K562 (cell line): ENCODE measurements around the gene TTC9C. TPM values are rescaled to one million over a fixed set of nuclear protein-coding genes. Genes with fewer than 3 reads are reported as not detected.

Source experiments
- ATAC-seq: fragments of 200-7000 bp; cut with Tn5 transposase; 3 replicates; pipeline ENCODE4 v1.9.1; 2020; ENCODE audit warnings: moderate library complexity
- BruUV-seq: library from RNA; stranded (reverse); fragments of 400-500 nt; replicated peaks from 2 replicates; lab custom pipeline; 2021; lab: Mats Ljungman, UMichigan
- CTCF ChIA-PET: fragments of 300-600 bp; formaldehyde crosslinking; extraction: SDS; loops from one replicate; lab custom pipeline; 2021; ENCODE audit warnings: low intra/inter-chr PET ratio; lab: Yijun Ruan, JAX
- POLR2A ChIA-PET: fragments of 300-600, 350-650 bp; sonication (Branson Sonifier 250); formaldehyde crosslinking; extraction: SDS; loops from one replicate; lab custom pipeline; 2021; ENCODE audit warnings: antibody characterized with exemption, inconsistent platforms; lab: Yijun Ruan, JAX
- DNase-seq, 4 experiments: peaks; one replicate each; pipeline versions ENCODE4 v3.0.0 to v3.0.0-alpha.2; 2011 to 2018; ENCODE audit warnings: low spot score in 3 of 4, mixed read lengths in 3 of 4; ENCODE audit errors: extremely low read depth in 1 of 4
- FAIRE-seq: peaks from 2 replicates; lab custom pipeline; 2011; peaks lifted over from hg19 to GRCh38; lab: Jason Lieb, UNC
- H2AFZ ChIP-seq: 2 replicates; pipeline ENCODE4 v1.6.0; 2011; ENCODE audit warnings: low read depth, low read length, control low read depth, inconsistent platforms
- H3K27ac ChIP-seq: fragments of 200-600 bp; 3 replicates; pipeline ENCODE4 v1.8.0; 2011; ENCODE audit warnings: low read depth, mild to moderate bottlenecking, control low read depth, inconsistent platforms, low read length, moderate library complexity, mixed read lengths; ENCODE audit errors: extremely low read depth
- H3K27me3 ChIP-seq, 2 experiments: fragments of 300-600 bp in 1 of 2; 2 replicates in 1 of 2; 3 replicates in 1 of 2; pipeline versions ENCODE4 v1.6.0 to v1.8.0; 2011; ENCODE audit warnings: inconsistent platforms in 2 of 2, low read length in 2 of 2, mild to moderate bottlenecking in 1 of 2, mixed read lengths in 1 of 2, moderate library complexity in 1 of 2; ENCODE audit not compliant: control insufficient read depth in 2 of 2, insufficient read depth in 2 of 2
- H3K36me3 ChIP-seq: fragments of 300-600 bp; 3 replicates; pipeline ENCODE4 v1.8.0; 2011; ENCODE audit warnings: mild to moderate bottlenecking, low read length, inconsistent platforms; ENCODE audit not compliant: control insufficient read depth, insufficient read depth
- H3K4me1 ChIP-seq, 2 experiments: fragments of 200-600 bp in 1 of 2; replicated peaks in 1 of 2; 2 replicates in 1 of 2; 3 replicates in 1 of 2; pipeline versions ENCODE4 v1.5.1 to v1.8.0; 2011; ENCODE audit warnings: inconsistent platforms in 2 of 2, low read length in 2 of 2, mild to moderate bottlenecking in 1 of 2, mixed read lengths in 1 of 2, moderate library complexity in 1 of 2; ENCODE audit not compliant: control insufficient read depth in 2 of 2, insufficient read depth in 2 of 2
- H3K4me2 ChIP-seq: 2 replicates; pipeline ENCODE4 v1.6.1; 2011; ENCODE audit warnings: low read length, control low read depth, inconsistent platforms, mixed read lengths; ENCODE audit not compliant: insufficient read depth
- H3K4me3 ChIP-seq: fragments of 200-600 bp; sonication (generic), shearing (Covaris generic); 2 replicates; pipeline ENCODE4 v1.5.1; 2016; ENCODE audit warnings: control low read depth, inconsistent platforms
- H3K79me2 ChIP-seq: fragments of 200-600 bp; 3 replicates; pipeline ENCODE4 v1.8.0; 2011; ENCODE audit warnings: low read length, inconsistent platforms; ENCODE audit not compliant: control insufficient read depth, insufficient read depth
- H3K9ac ChIP-seq, 2 experiments: 2 replicates each; pipeline versions ENCODE4 v1.6.0 to v1.6.1; 2011; ENCODE audit warnings: low read depth in 2 of 2, low read length in 2 of 2, control low read depth in 1 of 2, inconsistent platforms in 1 of 2, mild to moderate bottlenecking in 1 of 2, mixed read lengths in 1 of 2; ENCODE audit not compliant: insufficient read depth in 1 of 2
- H3K9me1 ChIP-seq: one replicate; pipeline ENCODE4 v1.6.0; 2011; ENCODE audit warnings: inconsistent platforms, mild to moderate bottlenecking, low read length, moderate library complexity; ENCODE audit not compliant: control insufficient read depth, insufficient read depth
- H3K9me3 ChIP-seq: replicated peaks from 2 replicates; pipeline ENCODE4 v1.5.1; 2011; ENCODE audit warnings: low read depth, low read length, inconsistent platforms; ENCODE audit not compliant: control insufficient read depth, insufficient read depth
- H4K20me1 ChIP-seq: replicated peaks from 2 replicates; pipeline ENCODE4 v1.6.1; 2011; ENCODE audit warnings: low read length, inconsistent platforms, mixed read lengths; ENCODE audit not compliant: control insufficient read depth, insufficient read depth
- ETS2 ChIP-seq: IDR thresholded peaks from 2 replicates; pipeline ENCODE4 v1.6.1; 2016; ENCODE audit warnings: borderline replicate concordance, missing genetic modification characterization, mild to moderate bottlenecking, moderate library complexity, missing compliant biosample characterization; ENCODE audit not compliant: poor library complexity, severe bottlenecking
- GATAD2B ChIP-seq: fragments of 450-650 bp; IDR thresholded peaks from 2 replicates; pipeline ENCODE4 v1.6.1; 2017; ENCODE audit warnings: mild to moderate bottlenecking, borderline replicate concordance
- HMGN3 ChIP-seq: IDR thresholded peaks from 2 replicates; pipeline ENCODE4 v1.6.1; 2011; ENCODE audit warnings: borderline replicate concordance, low read depth, mild to moderate bottlenecking, mixed read lengths, low read length; ENCODE audit not compliant: insufficient read length; ENCODE audit errors: extremely low read depth
- PCBP1 ChIP-seq: fragments of 200-400 bp; formaldehyde crosslinking; IDR thresholded peaks from 2 replicates; pipeline ENCODE4 v1.6.1; 2018; ENCODE audit warnings: mild to moderate bottlenecking, low read depth, low read length; ENCODE audit not compliant: poor library complexity, severe bottlenecking
- PTBP1 ChIP-seq: fragments of 200-400 bp; formaldehyde crosslinking; IDR thresholded peaks from 2 replicates; pipeline ENCODE4 v1.6.1; 2017; ENCODE audit warnings: low read depth, low read length
- RBM39 ChIP-seq: fragments of 200-400 bp; formaldehyde crosslinking; optimal IDR thresholded peaks from 2 replicates; pipeline ENCODE3; 2018; ENCODE audit warnings: low read depth, low read length
- THRB ChIP-seq: fragments of 450-650 bp; formaldehyde crosslinking; conservative IDR thresholded peaks from 2 replicates; pipeline ENCODE4 v1.4.0; 2022; ENCODE audit warnings: mild to moderate bottlenecking, missing genetic modification characterization
- XRCC5 ChIP-seq: fragments of 200-400 bp; formaldehyde crosslinking; IDR thresholded peaks from 2 replicates; pipeline ENCODE4 v1.6.1; 2017; ENCODE audit warnings: low read depth, mild to moderate bottlenecking, low read length
- ZNF717 ChIP-seq: fragments of 250-450 bp; sonication (Bioruptor Pico); IDR thresholded peaks from 2 replicates; pipeline ENCODE4 v1.5.0; 2021
- WGBS: fragments of 100-300 bp; shearing (Covaris generic); methylation state at CpG from one replicate; pipeline ENCODE4 v1.1.6; 2016; ENCODE audit warnings: low coverage, mixed read lengths; ENCODE audit not compliant: insufficient coverage; ENCODE audit errors: missing lambda C conversion rate; 5-methylcytosine and 5-hydroxymethylcytosine counted together
- in situ Hi-C: fragments of 300-500 bp; cut with MboI; formaldehyde crosslinking; loops from 4 replicates; pipeline ENCODE4 v1.15.0; 2018; ENCODE audit warnings: inconsistent platforms, mixed read lengths
- intact Hi-C: fragments of 100-400 bp; cut with micrococcal nuclease; formaldehyde crosslinking; loops from 2 replicates; pipeline ENCODE4 v1.14.2; 2022
- polyA plus RNA-seq, 8 experiments: library from polyadenylated mRNA; depleted of rRNA in 4 of 8; stranded (reverse) in 5 of 8; unstranded in 3 of 8; fragments of >200 nt; fragmentation: Nextera tagmentation in 2 of 8; fragmentation: Illumina TruSeq in 1 of 8; extraction: Ambion mirVana in 2 of 8; extraction: Trizol in 1 of 8; gene quantifications; 2 replicates each; pipeline versions ENCODE4 v1.2.1 to v1.2.3, GENCODE V29; 2011 to 2014; ENCODE audit warnings: inconsistent platforms in 1 of 8, missing spikeins in 1 of 8
- total RNA-seq, 7 experiments: library from RNA; depleted of rRNA in 6 of 7; stranded (reverse); fragments of >200 nt in 6 of 7; fragmentation: Illumina TruSeq in 2 of 7; extraction: Trizol in 2 of 7; gene quantifications; 2 replicates each; pipeline versions ENCODE4 v1.2.1 to v1.2.3, GENCODE V29; 2011 to 2021; ENCODE audit warnings: low replicate concordance in 1 of 7
- TF ChIP-seq, protein P1 (sequence below), 2 experiments: IDR thresholded peaks in 1 of 2; conservative IDR thresholded peaks in 1 of 2; 2 replicates each; pipeline ENCODE4 v1.6.1; 2016; ENCODE audit warnings: low read depth in 2 of 2, mild to moderate bottlenecking in 1 of 2, missing compliant biosample characterization in 1 of 2, missing genetic modification characterization in 1 of 2, moderate library complexity in 1 of 2

The TTC9C gene
- total and polyA plus RNA-seq, 9 of the 15 experiments (the other 6 are each of a cell fraction or from before 2014, with no cell fraction given): 32.8 to 59.0 (median 37.1) TPM

- WGBS: 46% methylated on average over 8 of the region's 8 CpGs
- Histone ChIP-seq H3K36me3 (peaks cover 67% of the 10 kb centered on the region), H3K79me2 (peaks cover 14% of the 10 kb centered on the region), H3K4me2 (peak overlapping the region; percentile 78), H3K9ac (peak overlapping the region; percentile 7 to 89; a peak in 2 of 4 replicates), H3K27ac (peak overlapping the region; percentile 57), H3K27me3 (no peaks in the 10 kb centered on the region), H2AFZ (no peak overlapping the region), H3K9me3 (no peaks in the 10 kb centered on the region), H3K4me3 (peak overlapping the region; percentile 72; the same call in 1 of the 2 replicates), H3K4me1 (peaks cover 29 to 42% of the 10 kb centered on the region in 2 experiments), H4K20me1 (peaks cover 3% of the 10 kb centered on the region; the same call in 1 of the 2 replicates), H3K9me1 (peaks cover 2% of the 10 kb centered on the region)
- intact Hi-C loops: loop anchor here (2.0 to 5.0 kb wide), 2 partner anchors 20 to 310 kb away; partner anchors contain the start of gene HNRNPUL2
- no peak for DNase-seq
- in situ Hi-C loops: no loop called here
- no peak for FAIRE-seq
- ChIA-PET CTCF (no interaction called here), POLR2A (interaction anchor here (0.8 to 4.1 kb wide), 14 partner anchors 11 to 149 kb away, joined by 3 to 31 read pairs (median 6); partner anchors contain the start of genes C11orf98, CSKMT, HNRNPUL2 and TTC9C)
- ATAC-seq: no peak
- no TSS peak for BruUV-seq
- TF ChIP-seq HMGN3 (peak; percentile 8), PCBP1 (no peak), THRB (CRISPR knock-in tag) (no peak), XRCC5 (0 out of 2 replicates have a peak, but pooled peaks have one; percentile 11), PTBP1 (no peak), RBM39 (no peak), ETS2 (tag) (no peak), GATAD2B (no peak), ZNF717 (CRISPR knock-in tag) (no peak)
- TF ChIP-seq, protein P1, sequence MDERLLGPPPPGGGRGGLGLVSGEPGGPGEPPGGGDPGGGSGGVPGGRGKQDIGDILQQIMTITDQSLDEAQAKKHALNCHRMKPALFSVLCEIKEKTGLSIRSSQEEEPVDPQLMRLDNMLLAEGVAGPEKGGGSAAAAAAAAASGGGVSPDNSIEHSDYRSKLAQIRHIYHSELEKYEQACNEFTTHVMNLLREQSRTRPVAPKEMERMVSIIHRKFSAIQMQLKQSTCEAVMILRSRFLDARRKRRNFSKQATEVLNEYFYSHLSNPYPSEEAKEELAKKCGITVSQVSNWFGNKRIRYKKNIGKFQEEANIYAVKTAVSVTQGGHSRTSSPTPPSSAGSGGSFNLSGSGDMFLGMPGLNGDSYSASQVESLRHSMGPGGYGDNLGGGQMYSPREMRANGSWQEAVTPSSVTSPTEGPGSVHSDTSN (CRISPR knock-in tag; IDR thresholded peaks at IDR 0.05; ENCODE audit: low read depth): no peak
- TF ChIP-seq, protein P1 (tag; conservative IDR thresholded peaks at IDR 0.05; ENCODE audit: low read depth): no peak
These were observed 21.4 kb upstream of the TTC9C start for GRCh38 chr11:62706850-62707247.
